8988T (cell line): Measurements from ENCODE around the gene MCMBP.
"Not testable (repeated sequence)": the region's sequence is repeated elsewhere in the genome, so short reads cannot be mapped to it uniquely, and the experiment has no call there.

ENCODE experiments used
- DNase-seq: peaks from one replicate; pipeline ENCODE4 v3.0.0; 2011

MCMBP gene

DNA sequence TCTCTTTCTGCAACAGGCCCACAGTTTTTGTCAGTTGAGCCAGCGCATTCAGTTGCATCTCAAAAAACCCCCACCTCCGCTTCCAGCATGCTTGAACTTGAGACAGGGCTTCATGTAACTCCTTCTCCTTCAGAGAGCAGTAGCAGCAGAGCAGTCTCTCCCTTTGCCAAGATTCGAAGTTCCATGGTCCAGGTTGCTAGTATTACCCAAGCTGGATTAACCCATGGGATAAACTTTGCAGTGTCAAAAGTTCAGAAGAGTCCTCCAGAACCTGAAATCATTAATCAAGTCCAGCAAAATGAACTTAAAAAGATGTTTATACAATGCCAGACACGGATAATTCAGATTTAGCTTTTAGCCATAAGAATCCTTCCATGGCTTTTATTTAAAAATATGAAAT lies 45.2 kb downstream of the MCMBP start:
- no peak for DNase-seq

DNA sequence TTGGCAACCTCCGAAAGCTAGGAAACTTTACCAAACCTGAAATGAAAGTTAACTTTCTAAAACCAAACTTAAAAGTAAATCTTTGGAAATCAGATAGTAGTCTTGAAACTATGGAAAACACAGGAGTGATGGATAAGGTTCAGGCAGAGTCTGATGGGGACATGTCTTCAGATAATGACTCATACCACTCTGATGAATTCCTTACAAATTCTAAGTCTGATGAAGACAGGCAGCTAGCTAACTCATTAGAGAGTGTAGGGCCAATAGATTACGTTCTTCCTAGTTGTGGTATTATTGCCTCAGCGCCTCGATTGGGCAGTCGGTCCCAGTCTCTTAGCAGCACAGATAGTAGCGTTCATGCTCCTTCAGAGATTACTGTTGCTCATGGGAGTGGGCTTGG lies 45.9 kb downstream of the MCMBP start:
- DNase-seq: no peak

DNA sequence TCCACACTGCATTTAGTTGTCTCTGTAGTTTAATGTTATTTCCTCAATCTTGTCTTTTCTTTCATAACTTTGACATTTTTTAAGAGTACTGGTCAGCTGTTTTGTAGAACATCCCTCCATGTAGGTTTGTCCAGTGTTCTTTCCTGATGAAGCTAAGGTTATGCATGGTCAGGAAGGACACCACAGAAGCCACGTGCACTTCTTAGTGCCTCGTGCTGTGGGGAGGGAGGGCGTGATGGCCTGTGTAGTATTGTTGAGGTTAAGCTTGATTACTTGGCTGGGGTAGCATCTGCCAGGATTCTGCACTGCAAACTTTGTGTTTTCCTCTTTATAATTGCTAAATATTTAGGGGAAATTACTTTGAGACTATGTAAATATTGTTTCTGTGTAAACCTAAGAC lies 48.3 kb downstream of the MCMBP start:
- DNase-seq: no peak

DNA sequence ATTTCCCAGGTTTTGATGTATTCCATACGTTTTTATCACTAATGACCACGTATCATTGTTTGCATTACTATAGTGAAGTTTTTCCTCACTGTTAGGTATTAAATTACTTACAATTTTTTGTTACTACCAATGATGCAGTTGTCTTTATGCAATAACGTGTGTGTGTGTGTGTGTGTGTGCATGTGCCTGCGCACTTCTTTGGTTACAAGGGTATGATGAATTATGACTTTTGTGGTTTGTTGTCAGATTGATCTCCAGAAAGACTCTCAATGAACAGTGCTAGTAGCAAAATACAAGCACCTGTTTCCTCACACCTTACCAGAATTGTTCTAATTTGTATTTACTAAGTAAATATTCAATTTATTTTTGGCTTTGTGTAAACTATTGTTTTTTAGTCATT lies 51.5 kb downstream of the MCMBP start:
- DNase-seq: no peak

DNA sequence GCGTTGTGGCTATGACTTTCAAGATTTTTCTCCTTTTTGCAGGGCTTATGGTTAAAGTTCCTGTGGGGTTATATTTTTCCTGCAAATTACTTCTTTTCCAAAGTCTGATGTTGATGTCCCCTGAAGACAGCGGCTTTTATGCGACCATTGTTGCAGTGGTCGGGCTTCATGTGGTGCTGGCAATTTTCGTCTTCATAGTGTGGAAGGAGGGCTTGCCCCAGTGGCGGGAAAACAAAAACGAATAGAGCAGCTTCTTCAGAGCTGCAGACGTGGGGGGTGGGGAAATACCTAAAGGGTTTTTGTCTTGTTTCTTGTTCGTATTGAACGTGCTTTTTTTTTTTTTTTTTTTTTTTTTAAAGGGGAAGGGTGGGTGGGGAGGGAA lies 53.8 kb downstream of the MCMBP start:
- no peak for DNase-seq

DNA sequence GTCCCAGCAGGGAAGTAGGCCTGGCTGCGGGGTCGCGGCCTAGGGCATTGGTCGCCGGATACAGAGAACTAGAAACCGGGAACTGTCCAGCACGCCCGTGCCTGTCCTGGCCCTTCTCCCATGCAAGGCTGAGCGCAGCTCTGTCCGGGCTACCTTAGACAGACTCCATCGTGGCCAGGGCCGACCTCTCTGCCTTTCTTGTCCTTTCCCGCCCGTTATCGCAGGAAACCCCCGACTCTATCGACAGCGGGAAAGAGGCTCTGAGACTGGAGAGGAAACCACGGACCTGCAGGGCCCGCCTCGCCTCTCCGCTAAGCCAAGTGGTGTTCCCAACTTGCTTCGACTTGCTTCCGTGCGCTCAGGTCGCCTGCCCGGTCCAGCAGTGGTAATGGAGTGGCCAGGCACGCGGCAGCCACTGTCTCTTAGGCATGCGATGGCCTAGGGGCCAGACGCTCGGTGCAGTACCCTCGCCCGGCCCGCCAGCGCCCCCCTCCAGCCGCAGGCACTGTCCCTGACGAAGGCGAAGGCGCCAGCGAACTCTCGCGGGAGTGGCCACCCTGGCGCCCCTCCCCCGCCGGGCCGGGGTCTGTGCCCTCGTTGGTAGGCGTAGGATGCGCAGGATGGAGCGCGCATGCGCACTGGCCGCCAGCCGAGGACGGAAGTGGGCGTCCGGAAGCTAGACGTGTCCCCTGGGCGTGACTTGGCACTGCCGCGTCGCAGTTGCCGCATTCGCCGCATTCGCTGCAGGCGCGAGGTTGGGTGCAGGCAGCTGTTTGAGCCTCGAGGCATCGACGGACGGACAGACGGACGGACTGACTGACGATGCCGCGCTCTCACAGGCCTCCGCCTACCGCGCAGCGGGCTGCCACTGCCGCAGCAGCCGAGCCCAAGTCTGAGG lies 54.4 kb downstream of the MCMBP start:
- DNase-seq: no peak

DNA sequence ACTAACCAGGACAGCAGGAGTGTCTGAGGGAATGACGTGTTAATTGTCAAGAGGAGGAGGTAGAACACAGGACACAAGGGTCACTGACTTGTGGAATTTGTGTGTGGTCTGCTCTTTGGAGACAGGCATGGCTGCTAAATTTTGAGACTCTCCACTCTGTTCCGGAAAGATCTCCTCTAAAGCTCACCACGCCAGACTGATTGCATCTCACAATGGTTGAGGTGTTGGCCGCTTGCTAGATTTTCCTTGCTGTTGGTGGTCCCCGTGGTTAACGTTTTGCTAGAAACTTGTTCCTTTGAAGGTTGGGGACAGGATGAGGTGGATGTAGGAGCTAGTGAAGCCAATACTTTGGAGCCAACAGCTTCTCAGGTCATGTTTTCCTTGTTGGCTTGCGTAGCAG lies 57.0 kb downstream of the MCMBP start:
- DNase-seq: no peak

DNA sequence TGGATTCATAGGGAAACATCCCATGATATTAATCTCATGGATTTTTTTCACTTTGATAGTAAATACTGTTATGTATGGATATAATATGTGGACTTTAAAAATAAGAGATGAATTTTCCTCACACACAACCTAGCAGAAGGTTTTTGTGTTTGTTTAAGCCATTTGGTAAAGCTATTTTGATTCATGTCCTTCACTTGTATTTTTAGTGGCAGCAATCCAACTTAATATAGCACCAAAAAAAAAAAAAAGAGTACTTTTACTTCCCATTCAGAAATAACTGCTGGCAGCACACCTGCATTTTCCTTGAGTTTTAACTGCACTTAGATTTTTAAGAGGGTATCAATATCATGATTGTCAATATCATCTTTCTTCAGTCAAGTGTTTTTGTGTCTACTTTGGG lies 60.0 kb downstream of the MCMBP start:
- DNase-seq: no peak

DNA sequence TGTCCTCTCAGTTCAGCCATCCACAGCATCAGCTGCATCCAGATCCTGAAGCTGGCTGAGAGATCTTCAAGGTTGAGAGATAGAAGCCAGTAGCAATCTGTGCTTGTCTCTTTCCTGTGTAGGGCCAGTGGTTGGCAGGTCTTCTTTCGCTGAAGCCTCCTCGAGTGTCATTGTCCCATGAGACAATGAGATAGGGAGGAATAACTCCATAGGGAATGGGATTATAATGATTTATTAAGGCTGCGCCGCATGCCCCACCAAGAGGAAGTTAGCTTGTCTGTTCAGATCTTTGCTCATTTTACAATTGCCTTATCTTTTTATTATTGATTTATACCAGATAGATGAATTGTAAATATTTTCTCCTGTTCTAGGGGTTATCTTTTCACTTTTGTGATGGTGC lies 61.5 kb downstream of the MCMBP start:
- no peak for DNase-seq

DNA sequence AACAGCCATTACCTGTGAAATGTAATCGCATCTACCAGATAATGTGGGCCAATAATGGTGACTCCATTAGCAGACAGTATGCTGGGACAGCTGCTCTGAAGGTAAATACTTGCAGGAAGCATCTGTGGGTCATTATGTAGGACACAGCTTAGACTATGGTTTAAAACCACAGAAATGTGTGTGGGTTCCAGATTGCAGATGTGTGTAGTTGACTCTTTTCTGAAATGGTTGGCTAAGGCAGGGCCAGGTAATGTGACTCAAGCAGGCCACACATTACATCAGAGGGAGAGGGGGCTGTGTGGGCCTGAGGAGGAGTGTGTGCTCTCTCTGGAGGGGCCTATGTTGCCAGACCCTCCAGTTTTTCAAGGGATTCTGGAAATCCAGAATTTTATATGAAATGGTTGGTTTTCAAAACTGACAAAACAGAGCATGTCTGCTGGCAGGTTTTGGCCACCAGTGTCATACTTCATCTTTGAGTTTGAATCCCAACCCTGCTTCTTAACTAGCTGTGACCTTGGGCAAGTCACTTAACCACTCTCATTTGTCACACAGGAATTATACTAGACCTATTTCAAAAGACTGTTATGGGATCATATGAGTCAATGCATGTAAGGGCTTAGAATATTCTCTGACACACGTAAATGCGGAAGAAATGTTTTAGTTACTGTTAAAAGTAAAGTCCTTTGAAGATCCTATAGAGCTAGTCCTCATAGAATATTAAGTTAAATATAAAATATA lies 64.5 kb downstream of the MCMBP start:
- DNase-seq: no peak

DNA sequence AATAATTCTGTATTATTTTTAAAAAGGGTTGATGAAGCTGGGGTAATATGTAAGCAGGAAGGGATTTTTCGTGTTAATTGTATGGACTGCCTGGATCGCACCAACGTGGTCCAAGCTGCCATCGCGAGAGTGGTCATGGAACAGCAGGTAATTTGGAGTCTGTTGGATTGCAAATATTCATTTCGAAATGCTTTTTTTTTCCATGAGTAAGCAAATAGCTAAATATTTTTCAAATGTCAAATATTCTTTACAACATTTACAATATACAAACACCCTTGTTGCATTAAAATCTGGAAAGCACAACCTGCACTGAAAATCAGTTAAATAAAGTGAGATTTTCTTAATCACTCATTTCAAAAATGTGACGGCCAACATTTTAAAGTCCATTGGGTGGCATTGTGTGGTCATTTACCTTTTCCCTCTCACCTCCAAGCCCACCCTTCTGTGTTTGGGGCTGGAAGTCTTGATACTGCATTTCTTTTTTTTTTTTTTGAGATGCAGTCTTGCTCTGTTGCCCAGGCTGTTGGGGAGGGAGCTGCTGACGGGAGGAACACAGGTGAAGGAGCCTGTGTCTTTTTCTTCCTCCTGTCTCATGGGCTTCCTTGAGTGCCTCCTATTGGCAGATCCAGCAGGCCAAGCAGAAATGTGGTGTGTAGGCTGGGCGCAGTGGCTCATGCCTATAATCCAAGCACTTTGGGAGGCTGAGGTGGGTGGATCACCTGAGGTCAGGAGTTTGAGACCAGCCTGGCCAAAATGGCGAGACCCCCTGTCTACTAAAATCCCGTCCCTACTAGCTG lies 66.1 kb downstream of the MCMBP start:
- DNase-seq: no peak

DNA sequence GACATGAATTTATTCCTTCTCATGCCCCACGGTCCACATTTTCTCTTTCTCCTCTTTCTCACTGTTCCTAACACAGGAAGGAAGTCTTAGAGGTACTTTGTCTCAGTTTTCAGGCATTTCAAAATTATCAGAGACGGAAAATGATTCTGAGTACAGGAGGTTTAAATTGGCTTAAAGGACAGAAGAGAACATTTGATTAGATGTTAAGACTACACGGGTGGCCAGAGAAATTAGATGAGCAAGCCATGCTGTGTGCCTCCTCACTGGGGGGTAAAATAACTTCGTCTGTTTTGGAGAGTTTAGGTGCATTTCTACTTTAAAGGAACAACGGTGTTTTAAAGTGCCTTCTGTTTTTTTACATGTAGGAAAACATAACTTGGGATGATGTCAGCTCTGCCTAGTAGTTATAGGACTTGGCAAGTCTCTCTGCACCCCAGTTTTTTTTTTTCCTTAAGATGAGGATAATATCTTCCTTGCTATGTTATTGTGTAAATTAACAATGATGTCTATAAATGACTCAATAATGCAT lies 66.9 kb downstream of the MCMBP start:
- no peak for DNase-seq

DNA sequence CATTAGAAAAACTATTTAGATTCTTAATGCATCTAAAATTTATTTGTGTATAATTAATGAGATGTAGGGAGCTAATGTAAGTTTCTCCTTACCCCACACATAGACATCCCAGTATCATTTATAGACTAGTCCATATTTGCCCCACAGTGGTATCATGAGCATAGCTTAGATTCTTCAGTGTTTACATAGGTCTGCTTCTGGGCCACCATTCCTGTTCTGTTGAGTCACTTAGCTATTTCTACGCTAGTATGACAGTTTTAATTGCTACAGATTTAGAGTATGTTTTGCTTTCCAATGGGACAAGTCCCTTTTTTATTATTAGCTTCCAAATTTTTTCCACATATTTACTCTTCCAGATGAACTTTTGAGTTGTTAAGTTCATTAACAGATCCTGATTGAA lies 69.4 kb downstream of the MCMBP start:
- DNase-seq: no peak

DNA sequence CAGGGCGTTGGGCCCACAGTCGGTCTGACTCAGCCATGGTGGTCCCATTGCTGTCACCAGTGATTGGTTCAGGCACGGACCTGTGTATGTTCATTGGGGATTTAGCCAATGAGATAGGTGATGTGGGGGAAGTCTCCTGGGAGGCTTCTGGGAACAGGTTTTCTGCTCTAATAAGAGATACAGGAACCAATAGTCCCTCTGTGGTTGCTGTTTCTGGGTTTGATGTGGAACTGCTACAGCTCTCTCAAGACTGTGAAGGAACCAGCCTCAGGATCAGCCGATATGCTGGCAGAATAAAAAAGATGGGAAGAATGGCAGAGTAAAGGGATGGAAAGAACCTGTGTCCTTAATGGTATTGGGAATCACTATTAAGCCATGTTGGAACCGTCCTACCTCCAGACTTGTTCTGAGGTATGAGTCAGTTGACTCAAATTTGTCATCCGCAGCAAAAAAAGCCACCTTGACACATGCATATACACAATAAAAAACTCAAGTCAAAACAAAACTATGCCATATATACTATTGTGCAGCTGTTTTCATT lies 70.6 kb downstream of the MCMBP start:
- DNase-seq: no peak

DNA sequence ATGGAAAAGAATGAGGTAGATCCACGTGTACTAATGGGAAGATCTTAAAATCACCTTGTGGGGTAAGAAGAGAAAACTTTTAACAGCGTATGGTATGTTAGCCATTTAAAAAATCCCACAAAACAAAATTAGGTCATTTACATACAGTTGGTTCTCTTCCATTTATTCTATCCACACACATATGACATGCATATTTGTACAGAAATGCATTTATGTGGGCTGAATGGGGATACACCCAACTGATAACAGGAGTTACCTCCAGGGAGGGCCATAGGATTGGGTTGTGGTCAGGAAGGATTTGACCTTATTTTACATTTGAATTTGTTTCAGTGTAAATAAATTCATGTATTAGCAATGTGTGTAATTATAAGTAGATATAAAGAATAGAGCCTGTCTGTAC lies 71.5 kb downstream of the MCMBP start:
- no peak for DNase-seq

DNA sequence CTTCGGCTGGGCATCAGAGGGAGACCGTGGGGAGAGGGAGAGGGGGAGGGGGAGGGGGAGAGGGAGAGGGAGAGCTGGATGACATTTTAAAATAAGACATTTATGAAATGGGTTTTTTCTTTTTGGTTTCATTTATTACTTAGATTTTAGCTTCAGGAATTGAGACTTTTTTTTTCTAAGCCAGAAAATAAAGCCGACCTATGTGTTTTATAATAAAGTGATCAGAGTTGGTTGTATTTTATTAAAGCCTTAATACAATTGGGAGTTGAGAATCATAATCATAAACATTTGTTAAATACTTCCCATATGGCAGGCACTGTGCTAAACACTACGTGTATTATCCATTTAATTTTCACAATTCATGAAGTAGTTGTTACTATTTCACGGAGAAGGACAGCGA lies 76.6 kb downstream of the MCMBP start:
- no peak for DNase-seq

DNA sequence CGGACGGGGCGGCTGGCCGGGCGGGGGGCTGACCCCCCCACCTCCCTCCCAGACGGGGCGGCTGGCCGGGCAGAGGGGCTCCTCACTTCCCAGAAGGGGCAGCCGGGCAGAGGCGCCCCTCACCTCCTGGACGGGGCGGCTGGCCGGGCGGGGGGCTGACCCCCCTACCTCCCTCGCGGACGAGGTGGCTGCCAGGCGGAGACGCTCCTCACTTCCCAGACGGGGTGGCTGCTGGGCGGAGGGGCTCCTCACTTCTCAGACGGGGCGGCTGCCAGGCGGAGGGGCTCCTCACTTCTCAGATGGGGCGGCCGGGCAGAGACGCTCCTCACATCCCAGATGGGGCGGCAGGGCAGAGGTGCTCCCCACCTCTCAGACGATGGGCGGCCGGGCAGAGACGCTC lies 77.5 kb downstream of the MCMBP start:
- DNase-seq: not testable (repeated sequence)

DNA sequence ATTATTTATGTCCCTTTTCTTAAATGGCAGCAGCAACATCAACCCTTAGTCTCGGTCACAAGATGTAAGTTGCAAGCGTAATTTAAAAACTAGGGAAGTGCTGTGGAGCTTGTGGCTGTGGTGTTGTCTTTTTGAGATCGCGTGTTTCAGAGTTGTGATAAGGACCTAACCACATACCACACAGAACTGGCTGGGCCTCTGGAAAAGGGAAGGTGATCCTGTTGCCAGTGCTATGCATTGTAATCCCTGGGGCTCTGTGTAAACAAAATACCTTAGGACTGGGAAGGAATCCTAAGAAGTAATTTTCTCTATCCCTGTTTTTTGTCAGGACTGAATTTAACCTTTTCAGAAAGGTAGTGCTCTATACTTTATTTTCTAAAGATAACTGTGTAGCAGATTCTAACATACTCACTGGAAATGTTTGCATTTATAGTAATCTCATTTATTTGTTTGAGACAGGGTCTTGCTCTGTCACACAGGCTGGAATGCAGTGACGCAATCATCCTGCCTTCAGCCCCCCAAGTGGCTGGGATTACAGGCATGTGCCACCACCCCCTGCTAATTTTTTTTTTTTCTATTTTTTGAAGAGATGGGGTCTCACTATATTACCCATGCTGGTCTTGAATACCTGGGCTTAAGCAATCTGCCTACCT lies 86.4 kb downstream of the MCMBP start:
- DNase-seq: no peak

DNA sequence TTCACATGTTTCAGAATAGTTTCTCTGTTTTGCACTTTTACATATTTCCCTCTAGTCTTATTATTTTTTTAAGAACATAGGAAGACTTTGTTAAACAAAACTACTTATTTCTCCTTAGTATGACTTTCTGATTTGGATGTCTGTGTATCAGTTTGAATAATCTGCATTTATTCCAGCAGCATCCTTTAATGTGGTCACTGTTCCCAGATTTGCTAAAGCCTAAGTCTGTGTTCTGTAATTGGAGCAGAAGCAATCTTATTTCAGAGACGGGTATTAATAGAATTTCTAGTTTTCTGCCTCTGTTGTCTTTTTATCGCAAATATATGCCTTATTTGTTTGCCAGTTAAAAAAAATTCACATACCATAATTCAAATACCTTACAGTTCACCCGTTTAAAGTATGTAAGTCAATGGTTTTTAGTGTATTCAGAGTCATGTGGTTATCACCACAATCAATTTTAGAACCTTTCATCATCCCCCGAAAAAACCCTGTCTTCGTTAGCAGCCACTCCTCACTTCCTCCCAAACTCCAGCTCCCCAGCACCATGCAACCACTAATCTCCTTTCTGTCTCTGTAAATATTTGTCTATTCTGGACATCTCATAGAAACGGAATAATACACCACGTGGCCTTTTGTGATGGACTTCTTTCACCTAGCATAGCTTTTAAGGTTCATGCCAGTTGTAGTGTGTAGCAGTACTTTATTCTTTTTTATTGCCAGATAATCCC lies 88.1 kb downstream of the MCMBP start:
- DNase-seq: no peak

DNA sequence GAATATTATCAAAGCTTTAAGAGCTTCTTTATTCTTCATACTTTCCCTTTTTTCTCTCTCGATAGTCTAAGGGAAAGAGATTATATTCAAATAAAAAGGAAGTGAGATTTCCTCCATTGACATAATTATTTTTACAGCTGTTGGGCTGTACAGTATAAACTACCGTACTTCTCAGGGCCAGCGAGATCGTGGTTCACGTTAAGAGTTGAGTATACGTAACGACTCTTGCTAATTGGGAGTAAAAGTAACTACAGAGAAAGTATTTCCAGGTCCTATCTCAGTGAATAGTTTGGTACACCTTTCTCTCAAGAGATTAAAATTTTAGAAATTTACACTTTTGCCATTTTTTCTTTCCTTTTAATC lies 89.0 kb downstream of the MCMBP start:
- no peak for DNase-seq

DNA sequence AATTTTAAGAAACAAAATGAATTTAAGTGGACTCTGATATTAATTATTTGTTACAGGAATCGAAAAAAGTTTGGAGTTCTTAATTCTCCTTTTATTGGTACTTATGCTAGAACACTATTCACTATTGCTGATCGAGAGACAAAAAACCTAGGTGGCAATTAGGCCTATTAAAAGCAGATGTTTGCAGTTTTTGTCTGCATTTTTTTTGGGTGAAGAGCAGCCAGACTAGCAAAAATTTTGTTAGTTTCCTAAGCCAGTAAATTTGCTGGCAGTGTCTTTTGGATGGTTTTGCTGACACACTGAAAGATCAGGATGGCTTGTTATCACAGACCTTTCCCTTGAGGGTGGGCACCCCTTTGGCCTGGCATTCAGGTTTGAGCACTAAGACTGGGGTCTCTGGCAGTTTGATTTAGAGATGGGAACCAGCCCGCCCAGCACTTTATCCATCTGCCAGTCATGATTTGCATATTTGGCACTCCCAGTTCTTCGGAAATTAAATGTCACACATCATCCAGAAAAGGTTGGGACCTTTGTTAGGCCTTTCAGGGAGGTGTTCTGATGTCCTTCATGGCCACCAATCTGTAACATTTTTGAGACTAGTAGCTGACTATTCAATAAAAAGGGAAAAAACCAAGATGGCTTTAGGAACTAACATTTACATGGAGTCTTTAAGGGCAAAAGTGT lies 89.5 kb downstream of the MCMBP start:
- no peak for DNase-seq
